IMR-90 (cell line): ENCODE results near the gene JAKMIP1.

ENCODE experiments used
- MXI1 ChIP-seq: IDR thresholded peaks from 2 replicates; pipeline ENCODE4 v1.6.1; 2012; ENCODE audit warnings: low read depth, mild to moderate bottlenecking, low read length, moderate library complexity, borderline replicate concordance
- POLR2A ChIP-seq: IDR thresholded peaks from 2 replicates; pipeline ENCODE4 v1.6.1; 2012; ENCODE audit warnings: mild to moderate bottlenecking, low read depth, low read length
- TF ChIP-seq, protein P1 (sequence below): conservative IDR thresholded peaks from 2 replicates; pipeline ENCODE4 v1.5.1; 2012; ENCODE audit warnings: mild to moderate bottlenecking, low read depth, low read length, improper control_type of control experiment

DNA sequence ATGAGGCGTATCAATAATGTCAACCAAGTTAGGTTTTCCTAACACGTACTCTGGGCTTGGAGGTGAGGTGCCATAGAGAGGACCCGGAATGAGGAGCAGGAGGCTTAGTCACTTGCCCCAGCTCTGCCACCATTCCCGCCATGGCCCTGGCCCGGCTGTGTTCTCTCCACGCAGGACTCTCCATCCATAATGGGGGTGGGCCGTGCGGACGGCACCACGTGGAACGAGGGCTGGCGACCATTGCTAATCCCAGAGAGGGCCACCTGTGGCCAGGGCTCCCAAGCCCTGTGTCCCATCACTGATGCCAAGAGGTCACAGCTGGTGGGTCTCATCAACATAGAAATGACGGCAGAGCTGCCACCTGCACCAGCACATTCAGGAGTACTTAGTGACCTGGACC lies 76.4 kb downstream of the JAKMIP1 start:
- TF ChIP-seq, protein P1, sequence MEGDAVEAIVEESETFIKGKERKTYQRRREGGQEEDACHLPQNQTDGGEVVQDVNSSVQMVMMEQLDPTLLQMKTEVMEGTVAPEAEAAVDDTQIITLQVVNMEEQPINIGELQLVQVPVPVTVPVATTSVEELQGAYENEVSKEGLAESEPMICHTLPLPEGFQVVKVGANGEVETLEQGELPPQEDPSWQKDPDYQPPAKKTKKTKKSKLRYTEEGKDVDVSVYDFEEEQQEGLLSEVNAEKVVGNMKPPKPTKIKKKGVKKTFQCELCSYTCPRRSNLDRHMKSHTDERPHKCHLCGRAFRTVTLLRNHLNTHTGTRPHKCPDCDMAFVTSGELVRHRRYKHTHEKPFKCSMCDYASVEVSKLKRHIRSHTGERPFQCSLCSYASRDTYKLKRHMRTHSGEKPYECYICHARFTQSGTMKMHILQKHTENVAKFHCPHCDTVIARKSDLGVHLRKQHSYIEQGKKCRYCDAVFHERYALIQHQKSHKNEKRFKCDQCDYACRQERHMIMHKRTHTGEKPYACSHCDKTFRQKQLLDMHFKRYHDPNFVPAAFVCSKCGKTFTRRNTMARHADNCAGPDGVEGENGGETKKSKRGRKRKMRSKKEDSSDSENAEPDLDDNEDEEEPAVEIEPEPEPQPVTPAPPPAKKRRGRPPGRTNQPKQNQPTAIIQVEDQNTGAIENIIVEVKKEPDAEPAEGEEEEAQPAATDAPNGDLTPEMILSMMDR: no peak
- TF ChIP-seq POLR2A (no peak), MXI1 (no peak)
